ENCODE data around the gene PERM1. TPM values are rescaled to one million over a fixed set of nuclear protein-coding genes. Genes with fewer than 3 reads are reported as not detected.
"Not testable (repeated sequence)": the region's sequence is repeated elsewhere in the genome, so short reads cannot be mapped to it uniquely, and the experiment has no call there.

Gene PERM1
- total and polyA plus RNA-seq, 4 donors: 0.06 to 0.45 (median 0.15) TPM; not detected in 1

GRCh38 chr1:1011396-1011949 lies 29.6 kb upstream of the PERM1 start:
- peaks cover 0 to 16% (median 3%) of the 10 kb centered on the region in 5 donors for H3K4me1 ChIP-seq (ENCODE audit: control insufficient read depth in 5 of 5, insufficient read depth in 5 of 5, low read length in 5 of 5)
- H3K9me3 ChIP-seq (ENCODE audit: control insufficient read depth in 4 of 4, insufficient read depth in 3 of 4, low read length in 3 of 4): no peaks in the 10 kb centered on the region
- ATAC-seq (ENCODE audit: insufficient read depth, low FRiP score) (no peak), DNase-seq (no peak)
- no peaks in the 10 kb centered on the region for H3K27me3 ChIP-seq (ENCODE audit: control insufficient read depth in 3 of 3, insufficient read depth in 3 of 3, low read length in 2 of 3)
- 77 to 78% methylated on average over 14 of the region's 14 CpGs for WGBS, 2 donors
- H3K27ac ChIP-seq (ENCODE audit: low read depth in 1 of 2, low read length in 1 of 2): no peak overlapping the region
- no peak for TF ChIP-seq CTCF (IDR thresholded peaks at IDR 0.05; ENCODE audit: control extremely low read depth, extremely low read depth)
- H3K9ac ChIP-seq (ENCODE audit: insufficient read depth in 1 of 2, low read length in 2 of 2): no peak overlapping the region
- H3K36me3 ChIP-seq (ENCODE audit: control insufficient read depth in 4 of 4, insufficient read depth in 4 of 4, low read length in 4 of 4): no peaks in the 10 kb centered on the region
- H3K4me3 ChIP-seq: no peak overlapping the region

- H3K36me3 ChIP-seq (ENCODE audit: control insufficient read depth in 4 of 4, insufficient read depth in 4 of 4, low read length in 4 of 4); H3K27me3 ChIP-seq (ENCODE audit: control insufficient read depth in 3 of 3, insufficient read depth in 3 of 3, low read length in 2 of 3); DNase-seq; ATAC-seq (ENCODE audit: insufficient read depth, low FRiP score); H3K4me3 ChIP-seq; H3K9ac ChIP-seq (ENCODE audit: insufficient read depth in 1 of 2, low read length in 2 of 2); H3K27ac ChIP-seq (ENCODE audit: low read depth in 1 of 2, low read length in 1 of 2); H3K9me3 ChIP-seq (ENCODE audit: control insufficient read depth in 4 of 4, insufficient read depth in 3 of 4, low read length in 3 of 4): not testable (repeated sequence)
- H3K4me1 ChIP-seq (ENCODE audit: control insufficient read depth in 5 of 5, insufficient read depth in 5 of 5, low read length in 5 of 5): peaks cover 0 to 27% (median 12%) of the 10 kb centered on the region in 5 donors
- WGBS, 2 donors: 96 to 97% methylated on average over 8 of the region's 8 CpGs
Measured at GRCh38 chr1:1010131-1010530, 28.2 kb upstream of the PERM1 start.

GRCh38 chr1:1006305-1007159 lies 24.6 kb upstream of the PERM1 start:
- 85 to 93% methylated on average over 37 of the region's 37 CpGs for WGBS, 2 donors
- H3K27ac ChIP-seq (ENCODE audit: low read depth in 1 of 2, low read length in 1 of 2): no peak overlapping the region
- no peak overlapping the region for H3K9ac ChIP-seq (ENCODE audit: insufficient read depth in 1 of 2, low read length in 2 of 2)
- H3K4me1 ChIP-seq (ENCODE audit: control insufficient read depth in 5 of 5, insufficient read depth in 5 of 5, low read length in 5 of 5): peaks cover 0 to 17% (median 15%) of the 10 kb centered on the region in 5 donors
- DNase-seq (no peak), ATAC-seq (ENCODE audit: insufficient read depth, low FRiP score) (no peak)
- H3K36me3 ChIP-seq (ENCODE audit: control insufficient read depth in 4 of 4, insufficient read depth in 4 of 4, low read length in 4 of 4): no peaks in the 10 kb centered on the region
- no peak for TF ChIP-seq CTCF (IDR thresholded peaks at IDR 0.05; ENCODE audit: control extremely low read depth, extremely low read depth)
- H3K27me3 ChIP-seq (ENCODE audit: control insufficient read depth in 3 of 3, insufficient read depth in 3 of 3, low read length in 2 of 3): no peaks in the 10 kb centered on the region
- H3K4me3 ChIP-seq: no peak overlapping the region
- no peaks in the 10 kb centered on the region for H3K9me3 ChIP-seq (ENCODE audit: control insufficient read depth in 4 of 4, insufficient read depth in 3 of 4, low read length in 3 of 4)

DNA sequence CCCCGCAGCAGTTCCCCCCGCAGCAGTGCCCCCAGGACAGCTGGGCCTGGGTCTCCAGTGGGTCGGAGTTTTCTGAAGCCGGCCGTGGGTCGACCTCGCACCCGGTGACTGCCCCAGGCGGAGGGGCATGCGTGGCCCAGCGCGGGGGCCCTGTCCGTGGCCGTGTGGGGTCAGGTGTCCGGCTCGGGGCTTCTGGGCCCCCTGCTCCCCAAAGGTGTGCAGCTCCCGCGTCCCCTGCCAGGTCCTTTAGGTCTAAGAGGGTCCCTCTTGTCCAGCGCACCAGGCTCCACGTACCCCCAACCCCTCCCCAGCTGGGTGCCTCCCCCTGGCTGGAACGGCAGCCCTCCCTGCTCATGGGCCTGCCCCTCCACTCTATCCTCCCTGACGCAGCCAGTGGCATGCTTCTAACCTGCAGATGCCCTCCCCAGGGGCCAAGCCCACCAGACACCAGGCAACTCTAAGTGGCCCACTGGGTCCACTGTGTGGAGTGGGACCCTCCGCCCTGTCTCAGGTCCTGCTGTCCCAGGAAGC lies 23.9 kb upstream of the PERM1 start:
- Histone ChIP-seq H3K9me3 (ENCODE audit: control insufficient read depth in 4 of 4, insufficient read depth in 3 of 4, low read length in 3 of 4) (no peaks in the 10 kb centered on the region), H3K36me3 (ENCODE audit: control insufficient read depth in 4 of 4, insufficient read depth in 4 of 4, low read length in 4 of 4) (no peaks in the 10 kb centered on the region), H3K9ac (ENCODE audit: insufficient read depth in 1 of 2, low read length in 2 of 2) (no peak overlapping the region), H3K4me3 (no peak overlapping the region), H3K4me1 (ENCODE audit: control insufficient read depth in 5 of 5, insufficient read depth in 5 of 5, low read length in 5 of 5) (peaks cover 0 to 21% (median 16%) of the 10 kb centered on the region in 5 donors), H3K27me3 (ENCODE audit: control insufficient read depth in 3 of 3, insufficient read depth in 3 of 3, low read length in 2 of 3) (no peaks in the 10 kb centered on the region), H3K27ac (ENCODE audit: low read depth in 1 of 2, low read length in 1 of 2) (no peak overlapping the region)
- DNase-seq (no peak), ATAC-seq (ENCODE audit: insufficient read depth, low FRiP score) (no peak)
- 70 to 71% methylated on average over 14 to 23 of the region's 23 CpGs for WGBS, 2 donors
- TF ChIP-seq CTCF (IDR thresholded peaks at IDR 0.05; ENCODE audit: control extremely low read depth, extremely low read depth): no peak
